ENCODE results near the gene CAB39. TPM values are rescaled to one million over a fixed set of nuclear protein-coding genes. Genes with fewer than 3 reads are reported as not detected.

The CAB39 gene
- polyA plus RNA-seq, 1 donor (not counting 4 experiments of a cell fraction or from before 2014, with no cell fraction given): 120 TPM

GRCh38 chr2:230721712-230722111, 9.1 kb downstream of the CAB39 start:
- peaks cover 42% of the 10 kb centered on the region for H4K20me1 ChIP-seq (ENCODE audit: control insufficient read depth, extremely low read depth, insufficient read depth, low read length)
- peak overlapping the region; percentile 18 for H3K4me2 ChIP-seq (ENCODE audit: control insufficient read depth, extremely low read depth, insufficient read depth, low read depth, low read length)

GRCh38 chr2:230722207-230722885, 9.7 kb downstream of the CAB39 start:
- dilution Hi-C loops (cut with MboI; ENCODE audit: extremely low pct_ligation_motif_present, low sequenced_read_pairs): no loop called here
- no peak for DNase-seq (ENCODE audit: low read depth, low spot score)
- Histone ChIP-seq H2AFZ (ENCODE audit: control insufficient read depth, low read length) (no peak overlapping the region), H3K4me1 (ENCODE audit: control insufficient read depth, extremely low read depth, insufficient read depth, low read length) (peaks cover 24% of the 10 kb centered on the region), H3K36me3 (ENCODE audit: control insufficient read depth in 2 of 2, extremely low read depth in 1 of 2, insufficient read depth in 2 of 2, low read length in 2 of 2) (peaks cover 9 to 35% of the 10 kb centered on the region in 2 experiments), H4K20me1 (ENCODE audit: control insufficient read depth, extremely low read depth, insufficient read depth, low read length) (peaks cover 43% of the 10 kb centered on the region), H3K27ac (ENCODE audit: control insufficient read depth, insufficient read depth, low read length) (no peak overlapping the region), H3K9me1 (ENCODE audit: control insufficient read depth, extremely low read depth, insufficient read depth, low read length) (no peaks in the 10 kb centered on the region), H3K9me3 (ENCODE audit: control insufficient read depth, low read depth, low read length) (no peaks in the 10 kb centered on the region), H3K27me3 (ENCODE audit: control insufficient read depth, extremely low read depth, insufficient read depth, low read length) (no peaks in the 10 kb centered on the region), H3K9ac (ENCODE audit: control insufficient read depth, extremely low read depth, insufficient read depth, low read length) (no peak overlapping the region), H3K79me2 (ENCODE audit: control insufficient read depth, insufficient read depth, low read length) (peaks cover 95% of the 10 kb centered on the region), H3K4me2 (ENCODE audit: control insufficient read depth, extremely low read depth, insufficient read depth, low read depth, low read length) (no peak overlapping the region), H3K4me3 (ENCODE audit: control insufficient read depth in 2 of 3, extremely low read depth in 1 of 3, insufficient read depth in 2 of 3, low read depth in 1 of 3, low read length in 3 of 3) (no peak overlapping the region)
- no peak for FAIRE-seq
- TF ChIP-seq EZH2 (IDR thresholded peaks at IDR 0.05; ENCODE audit: low read length) (no peak), CTCF (optimal IDR thresholded peaks at IDR 0.05 in 1 of 3, IDR thresholded peaks at IDR 0.05 in 1 of 3, conservative IDR thresholded peaks at IDR 0.05 in 1 of 3; ENCODE audit: extremely low read depth in 1 of 3, insufficient read depth in 2 of 3, low read length in 3 of 3) (no peak)

More at GRCh38 chr2:230721712-230722111, 9.1 kb downstream of the CAB39 start:
- TF ChIP-seq EZH2 (IDR thresholded peaks at IDR 0.05; ENCODE audit: low read length) (no peak), CTCF (optimal IDR thresholded peaks at IDR 0.05 in 1 of 3, IDR thresholded peaks at IDR 0.05 in 1 of 3, conservative IDR thresholded peaks at IDR 0.05 in 1 of 3; ENCODE audit: extremely low read depth in 1 of 3, insufficient read depth in 2 of 3, low read length in 3 of 3) (no peak)
- peaks cover 28% of the 10 kb centered on the region for H3K4me1 ChIP-seq (ENCODE audit: control insufficient read depth, extremely low read depth, insufficient read depth, low read length)
- no peak overlapping the region for H3K4me3 ChIP-seq (ENCODE audit: control insufficient read depth in 2 of 3, extremely low read depth in 1 of 3, insufficient read depth in 2 of 3, low read depth in 1 of 3, low read length in 3 of 3)
- H3K9me3 ChIP-seq (ENCODE audit: control insufficient read depth, low read depth, low read length): no peaks in the 10 kb centered on the region
- no peaks in the 10 kb centered on the region for H3K27me3 ChIP-seq (ENCODE audit: control insufficient read depth, extremely low read depth, insufficient read depth, low read length)
- DNase-seq (ENCODE audit: low read depth, low spot score) (no peak), FAIRE-seq (no peak)
- no peak overlapping the region for H3K9ac ChIP-seq (ENCODE audit: control insufficient read depth, extremely low read depth, insufficient read depth, low read length)
- peaks cover 9 to 35% of the 10 kb centered on the region in 2 experiments for H3K36me3 ChIP-seq (ENCODE audit: control insufficient read depth in 2 of 2, extremely low read depth in 1 of 2, insufficient read depth in 2 of 2, low read length in 2 of 2)
- no peaks in the 10 kb centered on the region for H3K9me1 ChIP-seq (ENCODE audit: control insufficient read depth, extremely low read depth, insufficient read depth, low read length)
- peaks cover 95% of the 10 kb centered on the region for H3K79me2 ChIP-seq (ENCODE audit: control insufficient read depth, insufficient read depth, low read length)
- dilution Hi-C loops (cut with MboI; ENCODE audit: extremely low pct_ligation_motif_present, low sequenced_read_pairs): no loop called here
- H2AFZ ChIP-seq (ENCODE audit: control insufficient read depth, low read length): no peak overlapping the region
- H3K27ac ChIP-seq (ENCODE audit: control insufficient read depth, insufficient read depth, low read length): peak overlapping the region; percentile 18

Data from keratinocyte (primary cell).